ENCODE measurements around the gene SERPIND1. TPM values are rescaled to one million over a fixed set of nuclear protein-coding genes. Genes with fewer than 3 reads are reported as not detected.
"Not testable (repeated sequence)": the region's sequence is repeated elsewhere in the genome, so short reads cannot be mapped to it uniquely, and the experiment has no call there.

Gene SERPIND1, protein sequence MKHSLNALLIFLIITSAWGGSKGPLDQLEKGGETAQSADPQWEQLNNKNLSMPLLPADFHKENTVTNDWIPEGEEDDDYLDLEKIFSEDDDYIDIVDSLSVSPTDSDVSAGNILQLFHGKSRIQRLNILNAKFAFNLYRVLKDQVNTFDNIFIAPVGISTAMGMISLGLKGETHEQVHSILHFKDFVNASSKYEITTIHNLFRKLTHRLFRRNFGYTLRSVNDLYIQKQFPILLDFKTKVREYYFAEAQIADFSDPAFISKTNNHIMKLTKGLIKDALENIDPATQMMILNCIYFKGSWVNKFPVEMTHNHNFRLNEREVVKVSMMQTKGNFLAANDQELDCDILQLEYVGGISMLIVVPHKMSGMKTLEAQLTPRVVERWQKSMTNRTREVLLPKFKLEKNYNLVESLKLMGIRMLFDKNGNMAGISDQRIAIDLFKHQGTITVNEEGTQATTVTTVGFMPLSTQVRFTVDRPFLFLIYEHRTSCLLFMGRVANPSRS
- total RNA-seq = not detected

DNA sequence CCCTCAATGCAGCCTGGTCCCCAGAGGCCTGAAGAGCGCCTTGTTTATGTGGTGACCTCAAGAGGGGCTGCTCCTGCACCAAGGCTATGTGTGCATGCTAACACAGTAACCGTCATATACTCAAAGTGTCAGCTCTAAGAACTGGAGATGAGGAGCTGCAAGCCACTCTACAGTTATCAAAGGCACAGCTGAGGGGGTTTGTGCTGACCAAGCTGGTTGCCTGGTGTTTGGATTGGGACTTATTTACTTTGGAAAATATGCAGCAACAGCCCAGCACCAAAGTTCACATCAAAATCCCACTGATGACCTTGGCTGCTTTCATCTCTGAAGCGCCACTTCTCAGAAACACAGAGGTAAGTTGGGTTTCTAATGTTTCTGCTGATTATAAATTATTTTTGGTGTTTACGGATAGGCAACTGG lies at the start of gene SERPIND1:
TSS of gene SERPIND1 (plus strand) at position 321 of the 420 bp plus-strand sequence. CDS start 5,200 bp downstream, outside the sequence.
- intact Hi-C loops (cut with DNase I, micrococcal nuclease) = no loop called here
- DNase-seq = no peak
- Mint-ChIP-seq H3K9me3 (ENCODE audit: low read depth) (no peaks in the 10 kb centered on the region), H3K36me3 (ENCODE audit: low read depth) (peaks cover 6% of the 10 kb centered on the region), H3K27me3 (no peaks in the 10 kb centered on the region), H3K27ac (no peak within 1 kb of the TSS), H3K4me3 (no peak within 1 kb of the TSS), H3K4me1 (no peaks in the 10 kb centered on the region)
- ChIA-PET POLR2A (no interaction called here), CTCF (interaction anchor here (0.6 to 0.9 kb wide), 2 partner anchors 21 to 264 kb away, joined by 3 read pairs; no protein-coding TSS in a partner anchor)
- no peak for ATAC-seq

DNA sequence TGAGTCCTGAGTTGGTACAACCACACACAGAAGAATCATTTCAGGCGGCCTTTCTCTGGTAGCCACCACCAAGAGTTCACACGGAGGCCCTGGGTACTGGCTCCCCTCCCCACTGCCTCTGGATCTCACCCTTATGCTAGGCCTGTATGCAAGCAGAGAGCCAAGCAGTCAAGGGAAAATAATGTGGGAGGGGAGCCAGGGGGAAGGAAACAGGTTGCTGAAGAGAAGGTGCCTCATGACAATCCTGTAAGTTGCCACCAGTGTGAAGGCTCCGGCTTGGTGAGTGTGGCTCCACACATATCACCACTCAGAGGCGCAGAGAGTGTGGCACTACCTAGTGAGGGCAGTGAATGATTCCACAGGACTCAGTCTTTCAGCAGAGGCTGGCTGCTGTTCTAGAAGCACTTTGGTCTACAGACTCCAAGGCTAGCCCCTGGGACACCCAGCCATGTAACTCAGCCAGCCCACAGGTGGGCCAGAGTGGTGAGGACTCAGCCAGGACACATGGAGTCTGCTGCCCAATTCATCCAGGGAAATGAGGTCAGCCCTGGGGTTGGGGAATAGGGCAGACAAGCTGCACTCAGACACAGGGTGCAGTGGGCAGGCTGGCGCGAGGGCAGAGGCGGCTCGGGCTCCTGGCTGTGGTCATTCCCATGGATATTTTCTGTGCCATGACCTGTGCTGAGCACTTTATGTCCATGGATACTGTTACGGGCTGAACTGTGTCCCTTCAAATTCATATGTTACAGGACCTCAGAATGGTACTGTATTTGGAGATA lies 49.0 kb upstream of the SERPIND1 start:
- ChIA-PET POLR2A (no interaction called here), CTCF (interaction anchor here (1.6 kb wide), 1 partner anchor 52 kb away, joined by 3 read pairs; no protein-coding TSS in a partner anchor)
- Mint-ChIP-seq H3K36me3 (ENCODE audit: low read depth) (peaks cover 11% of the 10 kb centered on the region), H3K27ac (peak overlapping the region; percentile 37), H3K27me3 (no peaks in the 10 kb centered on the region), H3K4me1 (no peaks in the 10 kb centered on the region), H3K9me3 (ENCODE audit: low read depth) (no peaks in the 10 kb centered on the region), H3K4me3 (no peak overlapping the region)
- intact Hi-C loops (cut with DNase I, micrococcal nuclease) = no loop called here
- ATAC-seq (no peak), DNase-seq (no peak)

DNA sequence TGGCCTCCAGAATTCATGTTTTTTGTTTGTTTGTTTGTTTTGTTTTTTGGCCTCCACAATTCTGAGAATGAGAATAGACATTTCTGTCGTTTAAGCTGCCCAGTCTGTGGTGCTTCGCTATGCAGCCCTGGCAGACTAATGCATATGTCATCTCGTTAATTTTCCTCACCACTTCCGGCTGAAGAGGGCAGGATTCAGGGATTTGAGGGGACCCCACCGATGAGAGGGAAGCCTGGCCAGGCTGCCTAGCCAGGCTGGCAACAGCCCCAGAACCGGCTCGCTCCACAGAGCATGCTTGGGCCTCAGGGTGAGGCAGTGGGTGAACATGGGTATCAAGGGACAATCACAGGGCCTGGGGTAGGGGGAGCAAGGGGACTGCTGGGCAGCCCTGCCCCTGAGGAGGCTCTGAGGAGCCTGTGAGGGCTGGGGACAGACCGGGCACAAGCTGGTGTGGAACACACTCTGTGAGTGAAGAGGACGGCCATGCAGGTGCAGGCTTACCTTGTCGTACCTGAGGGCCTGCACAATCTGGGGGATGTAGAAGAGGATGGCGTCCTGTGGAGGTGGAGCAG lies 47.8 kb upstream of the SERPIND1 start:
- peaks cover 11% of the 10 kb centered on the region for H3K36me3 Mint-ChIP-seq (ENCODE audit: low read depth)
- H3K4me1 Mint-ChIP-seq = no peaks in the 10 kb centered on the region
- CTCF ChIA-PET = no interaction called here
- no peak for DNase-seq
- H3K27ac Mint-ChIP-seq = no peak overlapping the region
- no peaks in the 10 kb centered on the region for H3K27me3 Mint-ChIP-seq
- no peak overlapping the region for H3K4me3 Mint-ChIP-seq
- intact Hi-C loops (cut with DNase I, micrococcal nuclease) = no loop called here
- no peak for ATAC-seq
- no peaks in the 10 kb centered on the region for H3K9me3 Mint-ChIP-seq (ENCODE audit: low read depth)
- POLR2A ChIA-PET = no interaction called here

DNA sequence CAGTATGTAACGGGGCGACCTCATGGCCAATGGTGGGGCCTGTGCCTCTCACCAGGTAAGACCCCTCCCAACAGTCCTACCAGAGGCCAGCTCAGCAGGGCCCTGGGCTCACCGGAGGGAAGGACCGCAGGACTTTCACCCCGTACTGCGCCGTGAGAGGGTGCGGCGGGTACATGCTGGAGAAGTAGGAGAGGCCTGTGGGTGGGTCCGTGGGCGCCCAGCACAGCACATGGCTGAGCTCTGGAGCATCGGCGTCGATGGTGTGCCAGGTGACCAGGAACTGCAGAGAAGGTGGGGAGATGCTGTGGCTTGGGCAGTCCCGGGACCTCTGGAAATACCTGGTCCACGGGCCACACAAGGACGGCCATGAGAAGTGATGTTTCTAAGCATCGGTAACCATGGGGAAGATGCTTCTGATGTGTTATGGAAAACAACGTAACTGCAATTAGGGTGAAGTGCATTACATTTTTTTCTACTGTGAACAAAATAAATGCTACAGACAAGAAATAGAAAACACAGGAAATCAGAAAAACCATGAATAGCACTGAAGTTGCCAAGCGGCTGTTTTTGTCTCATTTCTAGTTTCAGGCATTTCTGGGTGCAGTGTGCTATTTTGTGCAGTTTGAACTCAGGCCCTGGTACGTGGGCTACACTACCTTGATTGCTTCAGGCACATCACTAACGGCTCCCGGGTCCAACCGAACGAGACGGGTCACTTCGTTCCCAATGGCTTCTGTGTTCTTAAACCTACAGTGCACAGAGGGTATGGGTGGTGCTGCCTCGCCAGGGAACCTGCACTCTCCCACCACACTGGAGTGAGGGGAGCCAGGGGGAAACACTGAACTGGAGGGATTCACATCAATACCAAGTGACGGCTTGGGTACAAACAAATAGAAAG lies 46.5 kb upstream of the SERPIND1 start:
- H3K27me3 Mint-ChIP-seq = no peaks in the 10 kb centered on the region
- no peaks in the 10 kb centered on the region for H3K4me1 Mint-ChIP-seq
- intact Hi-C loops (cut with DNase I, micrococcal nuclease) = no loop called here
- POLR2A ChIA-PET = no interaction called here
- CTCF ChIA-PET = no interaction called here
- ATAC-seq (no peak), DNase-seq (no peak)
- no peak overlapping the region for H3K4me3 Mint-ChIP-seq
- H3K9me3 Mint-ChIP-seq (ENCODE audit: low read depth) = no peaks in the 10 kb centered on the region
- H3K36me3 Mint-ChIP-seq (ENCODE audit: low read depth) = peaks cover 11% of the 10 kb centered on the region
- no peak overlapping the region for H3K27ac Mint-ChIP-seq

DNA sequence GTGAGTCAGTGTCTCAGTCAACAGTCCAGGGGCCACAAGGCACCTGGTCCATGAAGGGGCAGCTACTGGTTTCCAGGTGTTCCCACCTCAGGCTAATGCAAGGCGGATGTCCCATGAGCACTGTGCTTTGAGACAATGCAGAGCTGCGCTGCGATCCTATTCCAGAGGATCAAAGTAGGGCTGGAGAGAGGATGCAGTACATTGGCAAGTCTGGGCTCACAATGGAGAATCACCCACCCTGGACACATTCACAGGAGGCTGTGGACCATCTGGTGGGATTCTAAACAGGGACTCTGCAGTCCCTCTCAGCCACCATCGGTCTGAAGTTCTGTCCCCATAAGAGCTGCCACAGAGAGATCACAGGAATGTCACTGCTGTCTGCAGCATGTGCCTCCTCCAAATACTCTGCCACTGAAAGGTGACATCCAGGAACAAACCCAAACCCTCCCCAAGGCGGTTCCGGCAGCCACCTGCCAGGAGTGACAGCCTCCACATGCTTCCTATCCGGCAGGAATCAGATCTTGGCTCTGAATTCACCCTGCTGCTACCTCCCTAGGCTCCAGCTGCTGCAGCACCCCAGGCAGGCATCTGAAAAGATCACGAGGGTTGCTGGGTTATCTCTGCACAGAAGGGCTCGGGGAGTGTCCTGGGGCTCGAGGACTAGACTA lies 45.3 kb upstream of the SERPIND1 start:
- Mint-ChIP-seq H3K9me3 (ENCODE audit: low read depth) (no peaks in the 10 kb centered on the region), H3K4me1 (no peaks in the 10 kb centered on the region)
- intact Hi-C loops (cut with DNase I, micrococcal nuclease) = no loop called here

DNA sequence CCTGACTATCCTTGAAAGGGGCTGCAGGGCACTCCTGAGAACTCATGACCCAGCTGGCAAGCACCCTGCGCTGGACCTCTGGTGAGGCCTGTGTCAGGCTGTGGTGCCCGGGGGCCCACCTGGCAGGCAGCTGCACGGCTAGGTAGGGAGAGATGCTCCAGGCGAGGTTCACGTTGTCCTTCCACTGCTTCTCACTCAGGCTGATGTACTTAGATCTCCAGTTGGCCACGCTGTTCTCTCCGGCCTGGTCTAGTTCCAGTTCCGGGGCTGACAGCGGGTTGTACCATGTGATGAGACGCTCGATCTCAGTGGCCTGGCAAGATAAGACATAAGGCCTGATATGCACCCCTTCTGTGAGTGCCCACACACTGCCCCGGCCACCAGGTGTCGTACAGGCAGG lies 44.7 kb upstream of the SERPIND1 start:
- ChIA-PET POLR2A (no interaction called here), CTCF (no interaction called here)
- H3K4me3 Mint-ChIP-seq = no peak overlapping the region
- no peaks in the 10 kb centered on the region for H3K27me3 Mint-ChIP-seq
- intact Hi-C loops (cut with DNase I, micrococcal nuclease) = no loop called here
- DNase-seq = no peak
- ATAC-seq = no peak
- H3K9me3 Mint-ChIP-seq (ENCODE audit: low read depth) = no peaks in the 10 kb centered on the region
- H3K36me3 Mint-ChIP-seq (ENCODE audit: low read depth) = peaks cover 11% of the 10 kb centered on the region
- no peak overlapping the region for H3K27ac Mint-ChIP-seq
- no peaks in the 10 kb centered on the region for H3K4me1 Mint-ChIP-seq

More for the DNA sequence above, 45.3 kb upstream of the SERPIND1 start:
- ChIA-PET POLR2A (no interaction called here), CTCF (no interaction called here)
- DNase-seq (no peak), ATAC-seq (no peak)
- Mint-ChIP-seq H3K27me3 (no peaks in the 10 kb centered on the region), H3K27ac (no peak overlapping the region), H3K36me3 (ENCODE audit: low read depth) (peaks cover 11% of the 10 kb centered on the region), H3K4me3 (no peak overlapping the region)

DNA sequence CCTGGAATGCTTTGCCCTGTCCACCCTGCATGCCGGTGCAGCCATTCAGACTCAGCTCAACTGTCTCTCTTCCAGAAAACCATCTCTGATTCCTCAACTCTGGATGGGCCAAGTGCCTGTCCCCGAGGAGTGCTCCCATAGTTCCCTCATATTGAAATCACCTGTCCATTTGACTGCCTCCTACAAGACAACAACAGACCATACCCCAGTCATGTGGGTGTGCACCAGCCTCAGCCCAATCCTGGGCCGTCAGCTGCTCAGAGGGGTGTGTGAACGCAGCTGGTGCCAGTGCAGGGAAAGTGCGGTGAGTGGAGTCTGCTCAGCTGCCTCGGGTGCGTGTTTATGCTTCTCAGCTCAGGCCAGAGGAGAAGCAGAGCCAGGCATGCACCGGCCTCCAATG lies 41.5 kb upstream of the SERPIND1 start:
- ChIA-PET CTCF (interaction anchor here (1.2 kb wide), 1 partner anchor 9 kb away, joined by 3 read pairs; no protein-coding TSS in a partner anchor), POLR2A (interaction anchor here (0.6 kb wide), 1 partner anchor 220 kb away, joined by 6 read pairs; no protein-coding TSS in a partner anchor)
- H3K9me3 Mint-ChIP-seq (ENCODE audit: low read depth); H3K36me3 Mint-ChIP-seq (ENCODE audit: low read depth); H3K4me3 Mint-ChIP-seq; intact Hi-C loops (cut with DNase I, micrococcal nuclease); H3K4me1 Mint-ChIP-seq; H3K27ac Mint-ChIP-seq; DNase-seq; ATAC-seq; H3K27me3 Mint-ChIP-seq: not testable (repeated sequence)

DNA sequence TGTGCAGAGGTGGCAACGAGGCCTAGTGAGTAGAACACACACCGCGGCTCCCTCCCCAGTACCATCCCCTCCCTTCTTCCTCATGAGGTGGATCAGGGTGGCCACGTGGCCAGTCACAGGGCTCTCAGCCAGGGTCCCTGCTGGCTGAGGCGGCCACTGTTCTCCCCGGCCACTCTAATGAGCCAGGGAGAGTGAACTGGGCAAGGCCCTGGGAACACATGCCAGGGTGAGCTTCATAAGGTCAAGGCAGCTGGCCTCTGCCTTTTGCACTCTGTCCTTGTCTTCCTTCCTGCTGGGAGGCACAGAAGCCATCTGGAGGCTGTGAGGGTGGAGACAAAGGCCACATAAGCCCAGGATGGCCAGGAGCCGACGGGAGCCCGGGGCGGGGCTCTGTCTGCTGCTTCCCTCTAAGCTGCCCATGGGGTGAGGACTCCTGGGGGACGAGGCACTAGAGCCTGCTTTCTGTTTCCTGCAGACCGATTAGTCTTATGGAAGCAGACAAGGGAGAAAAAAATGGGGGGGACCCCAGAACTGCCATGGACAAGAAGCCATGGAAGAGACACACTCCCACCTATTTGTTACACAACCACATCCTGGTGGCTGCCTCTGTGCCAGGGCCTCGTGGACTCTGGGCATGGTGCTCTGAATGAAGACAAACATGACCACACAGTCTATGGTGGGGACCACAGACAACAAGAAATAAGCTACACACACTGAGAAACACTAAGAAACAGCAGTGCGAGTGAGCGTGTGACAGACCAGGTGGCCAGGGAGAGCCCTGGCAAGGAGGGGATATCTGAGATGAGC lies 38.4 kb upstream of the SERPIND1 start:
- H3K27ac Mint-ChIP-seq; H3K27me3 Mint-ChIP-seq; intact Hi-C loops (cut with DNase I, micrococcal nuclease); CTCF ChIA-PET; H3K36me3 Mint-ChIP-seq (ENCODE audit: low read depth); H3K4me3 Mint-ChIP-seq; ATAC-seq; H3K4me1 Mint-ChIP-seq; DNase-seq; H3K9me3 Mint-ChIP-seq (ENCODE audit: low read depth); POLR2A ChIA-PET: not testable (repeated sequence)

DNA sequence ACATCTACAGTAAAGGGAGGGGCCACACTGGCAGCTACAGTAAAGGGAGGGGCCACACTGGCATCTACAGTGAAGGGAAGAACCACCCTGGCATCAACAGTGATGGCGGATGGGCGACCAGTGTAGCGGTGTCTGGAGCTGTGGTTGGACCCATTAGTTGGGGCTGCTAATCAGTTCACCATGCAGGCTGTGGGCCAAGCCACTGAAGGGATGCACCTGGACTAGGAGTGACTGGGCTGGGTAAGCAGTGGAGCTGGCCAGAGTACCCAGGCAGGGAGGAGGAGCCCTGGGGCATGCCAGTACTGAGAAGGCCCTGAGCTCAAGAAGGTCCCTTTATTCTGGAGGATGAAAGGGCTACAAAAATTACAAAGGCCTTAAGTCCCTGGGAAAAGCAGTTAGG lies 37.0 kb upstream of the SERPIND1 start:
- H3K27me3 Mint-ChIP-seq; H3K9me3 Mint-ChIP-seq (ENCODE audit: low read depth); CTCF ChIA-PET; H3K27ac Mint-ChIP-seq; POLR2A ChIA-PET; DNase-seq; H3K4me3 Mint-ChIP-seq; ATAC-seq; intact Hi-C loops (cut with DNase I, micrococcal nuclease); H3K4me1 Mint-ChIP-seq: not testable (repeated sequence)
- H3K36me3 Mint-ChIP-seq (ENCODE audit: low read depth) = peaks cover 16% of the 10 kb centered on the region

DNA sequence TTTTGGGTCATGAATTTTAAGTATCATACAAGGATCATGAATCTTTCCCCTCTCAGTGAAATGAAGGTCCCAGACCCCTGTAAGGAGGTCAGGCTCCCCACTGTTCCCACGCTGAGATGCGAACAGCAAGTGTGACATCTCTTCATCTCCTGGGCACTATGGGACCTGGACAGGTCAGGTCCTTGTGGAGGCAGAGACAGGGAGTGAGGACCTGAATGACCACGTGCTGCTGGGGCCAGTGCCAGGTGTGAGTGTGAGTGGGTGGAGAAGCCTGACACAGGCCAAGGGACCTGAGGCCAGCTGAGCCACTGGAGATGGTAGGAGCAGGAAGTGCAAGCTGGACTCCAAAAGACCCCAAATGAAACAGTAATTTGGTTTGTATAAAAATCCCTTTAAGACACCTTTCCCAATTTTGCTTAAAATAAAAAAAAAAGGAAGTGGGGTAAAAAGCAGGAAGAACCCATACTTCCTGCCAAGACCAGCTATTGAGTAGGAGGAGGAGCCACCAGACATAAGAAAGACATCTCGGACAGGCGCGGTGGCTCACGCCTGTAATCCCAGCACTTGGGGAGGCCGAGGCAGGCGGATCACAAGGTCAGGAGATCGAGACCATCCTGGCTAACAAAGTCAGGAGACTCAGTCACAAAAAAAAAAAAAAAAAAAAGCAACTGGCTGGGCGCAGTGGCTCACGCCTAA lies 35.4 kb upstream of the SERPIND1 start:
- intact Hi-C loops (cut with DNase I, micrococcal nuclease) = no loop called here
- ATAC-seq (no peak), DNase-seq (no peak)
- Mint-ChIP-seq H3K9me3 (ENCODE audit: low read depth) (no peaks in the 10 kb centered on the region), H3K4me3 (no peak overlapping the region), H3K27me3 (no peaks in the 10 kb centered on the region), H3K4me1 (no peaks in the 10 kb centered on the region), H3K36me3 (ENCODE audit: low read depth) (peaks cover 20% of the 10 kb centered on the region), H3K27ac (no peak overlapping the region)
- POLR2A ChIA-PET = no interaction called here
- CTCF ChIA-PET = no interaction called here
